Colonic mucosa (tissue), 4 donors: ENCODE measurements around the gene LGALS14. TPM values are rescaled to one million over a fixed set of nuclear protein-coding genes. Genes with fewer than 3 reads are reported as not detected.

Experiments used
- DNase-seq: peaks from one replicate; pipeline ENCODE4 v3.0.0-alpha.2; 2020
- H3K27ac ChIP-seq: fragments of 200-600 bp; one replicate; pipeline ENCODE4 v1.8.0; 2021
- H3K27me3 ChIP-seq: fragments of 200-600 bp; one replicate; pipeline ENCODE4 v1.8.0; 2021
- H3K36me3 ChIP-seq: fragments of 200-600 bp; one replicate; pipeline ENCODE4 v1.8.0; 2021
- H3K4me1 ChIP-seq: fragments of 200-600 bp; one replicate; pipeline ENCODE4 v1.8.0; 2021; ENCODE audit warnings: mild to moderate bottlenecking
- H3K4me3 ChIP-seq: fragments of 200-600 bp; one replicate; pipeline ENCODE4 v1.8.0; 2021
- H3K9ac ChIP-seq, 2 donors: one replicate each; pipeline ENCODE4 v1.7.0; 2013; ENCODE audit warnings: control low read depth in 2 of 2, low read depth in 2 of 2, low read length in 2 of 2
- H3K9me3 ChIP-seq: fragments of 200-600 bp; one replicate; pipeline ENCODE4 v1.8.0; 2021
- CTCF ChIP-seq: fragments of 200-600 bp; IDR thresholded peaks from one replicate; pipeline ENCODE4 v1.8.0; 2022; ENCODE audit warnings: antibody characterized with exemption, mild to moderate bottlenecking
- intact Hi-C: fragments of 100-400 bp; cut with DNase I; formaldehyde crosslinking; loops from one replicate; pipeline ENCODE4 v1.14.1; 2022
- total RNA-seq, 2 donors: library from RNA; stranded (reverse); fragmentation: NEBNext Ultra II Directional in 1 of 2; extraction: Animal tissue kit (Norgen Biotek cat#: 25700) in 1 of 2; gene quantifications; one replicate each; pipeline ENCODE4 v1.2.1, GENCODE V29; 2021
- donor health status: healthy.
- donor health status: DM: no; HTN: no; CAD: no.
- donor health status: DM: no; HTN: no; CAD: no.

LGALS14 gene
- total RNA-seq, 2 donors from 2014 or later = not detected

GRCh38 chr19:39737351-39737750, 33.1 kb downstream of the LGALS14 start:
- H3K27me3 ChIP-seq = no peaks in the 10 kb centered on the region
- no peaks in the 10 kb centered on the region for H3K36me3 ChIP-seq
- H3K4me1 ChIP-seq = no peaks in the 10 kb centered on the region
- H3K9me3 ChIP-seq = no peaks in the 10 kb centered on the region
- no peak for DNase-seq
- H3K4me3 ChIP-seq = no peak overlapping the region
- intact Hi-C loops = no loop called here
- no peak for TF ChIP-seq CTCF
- H3K27ac ChIP-seq = no peak overlapping the region
- H3K9ac ChIP-seq = no peak overlapping the region

- DNase-seq = no peak
- intact Hi-C loops = no loop called here
- Histone ChIP-seq H3K36me3 (no peaks in the 10 kb centered on the region), H3K4me1 (no peaks in the 10 kb centered on the region), H3K9ac (no peak within 1 kb of the TSS), H3K27me3 (no peaks in the 10 kb centered on the region), H3K27ac (no peak within 1 kb of the TSS), H3K9me3 (no peaks in the 10 kb centered on the region), H3K4me3 (no peak within 1 kb of the TSS)
- no peak for TF ChIP-seq CTCF
Measured at GRCh38 chr19:39737891-39738290, 33.6 kb downstream of the LGALS14 start, which contains the start of gene CLC. CLC (minus strand) TSS chr19:39738029; CDS start chr19:39737952, 77 bp downstream.

DNA sequence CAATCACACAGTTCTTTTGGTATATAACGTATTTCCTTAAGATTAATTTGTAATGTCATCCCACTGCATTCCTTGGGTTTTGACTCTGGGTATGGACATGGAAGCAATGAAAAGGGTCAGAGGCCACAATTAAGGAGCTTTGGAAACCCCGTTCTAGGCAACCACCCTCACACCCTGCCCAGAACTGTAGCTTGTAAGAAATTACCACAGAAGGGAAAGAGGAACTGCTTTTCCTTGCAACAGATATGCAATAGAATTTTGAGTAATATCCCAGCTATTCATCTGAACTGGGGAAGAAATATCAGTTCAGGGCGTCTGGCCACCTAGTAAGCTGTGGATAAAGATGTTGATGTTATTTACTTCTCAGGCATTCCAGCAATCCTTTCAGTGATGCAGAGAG, 34.5 kb downstream of the LGALS14 start:
- no peak overlapping the region for H3K4me3 ChIP-seq
- no peak for TF ChIP-seq CTCF
- no peaks in the 10 kb centered on the region for H3K9me3 ChIP-seq
- no peaks in the 10 kb centered on the region for H3K27me3 ChIP-seq
- H3K4me1 ChIP-seq = no peaks in the 10 kb centered on the region
- H3K9ac ChIP-seq = no peak overlapping the region
- DNase-seq = no peak
- intact Hi-C loops = no loop called here
- no peak overlapping the region for H3K27ac ChIP-seq
- H3K36me3 ChIP-seq = no peaks in the 10 kb centered on the region

DNA sequence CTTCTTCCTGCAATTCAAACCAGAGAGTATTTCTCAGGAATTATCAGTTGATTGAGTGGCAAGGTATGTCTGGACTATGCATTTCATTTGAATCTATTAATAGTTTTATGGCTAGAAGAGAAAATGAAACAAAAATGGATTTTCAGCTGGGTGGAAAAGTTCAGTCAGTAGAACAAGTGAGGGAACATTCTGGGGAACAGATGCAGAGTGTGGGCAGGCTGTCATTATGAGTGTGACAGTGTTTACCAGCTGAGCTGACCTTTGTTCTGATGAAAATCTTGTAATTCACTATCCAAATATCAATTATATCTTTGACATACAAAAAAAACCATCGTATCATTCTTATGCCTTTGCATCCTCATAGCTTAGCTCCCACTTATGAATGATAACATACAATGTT, 36.1 kb downstream of the LGALS14 start:
- TF ChIP-seq CTCF = no peak
- Histone ChIP-seq H3K27me3 (no peaks in the 10 kb centered on the region), H3K9me3 (no peaks in the 10 kb centered on the region), H3K4me1 (no peaks in the 10 kb centered on the region), H3K36me3 (no peaks in the 10 kb centered on the region), H3K9ac (no peak overlapping the region), H3K27ac (no peak overlapping the region), H3K4me3 (no peak overlapping the region)
- intact Hi-C loops = no loop called here
- DNase-seq = no peak

DNA sequence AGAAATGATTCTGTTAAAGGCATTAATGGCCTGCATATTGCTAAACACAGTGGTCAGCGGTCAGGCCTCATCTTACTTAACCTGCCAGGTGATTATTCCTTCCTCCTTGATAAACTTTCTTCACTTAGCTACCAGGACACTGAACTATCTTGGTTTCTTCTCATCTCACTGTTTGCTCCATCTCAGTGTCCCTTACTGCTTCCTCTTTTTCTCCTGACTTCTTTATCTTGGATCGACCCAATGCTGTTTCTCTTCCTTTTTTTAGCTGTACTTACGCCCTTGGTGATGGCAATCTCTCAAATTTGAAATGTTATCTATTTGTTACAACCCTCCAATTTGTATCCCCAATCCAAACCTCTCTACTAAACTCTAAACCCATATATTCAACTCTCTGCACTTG, 41.4 kb downstream of the LGALS14 start:
- intact Hi-C loops = no loop called here
- H3K36me3 ChIP-seq = no peaks in the 10 kb centered on the region
- no peaks in the 10 kb centered on the region for H3K4me1 ChIP-seq
- H3K27me3 ChIP-seq = no peaks in the 10 kb centered on the region
- no peaks in the 10 kb centered on the region for H3K9me3 ChIP-seq
- DNase-seq = no peak
- H3K4me3 ChIP-seq = no peak overlapping the region
- H3K27ac ChIP-seq = no peak overlapping the region
- no peak overlapping the region for H3K9ac ChIP-seq
- no peak for TF ChIP-seq CTCF
